HFFc6 (cell line): ENCODE results near the gene VWA5A. TPM values are rescaled to one million over a fixed set of nuclear protein-coding genes. Genes with fewer than 3 reads are reported as not detected.
A peak's percentile ranks its signal among the peaks of the same experiment; 100 is the strongest.

ENCODE experiments used
- DNase-seq: peaks from one replicate; pipeline ENCODE4 v3.0.0-alpha.2; 2018
- H3K27ac Mint-ChIP-seq: 2 replicates; pipeline ENCODE4 v1.8.0; 2020; ENCODE audit warnings: mild to moderate bottlenecking, mixed read lengths
- H3K27me3 Mint-ChIP-seq: 2 replicates; pipeline ENCODE4 v1.8.0; 2021; ENCODE audit warnings: mild to moderate bottlenecking, moderate library complexity, mixed read lengths; ENCODE audit not compliant: insufficient read depth
- H3K36me3 Mint-ChIP-seq: 2 replicates; pipeline ENCODE4 v1.8.0; 2021; ENCODE audit warnings: low read depth, mixed read lengths
- H3K4me1 Mint-ChIP-seq: 2 replicates; pipeline ENCODE4 v1.8.0; 2020; ENCODE audit warnings: low read depth, mixed read lengths
- H3K4me3 Mint-ChIP-seq: 2 replicates; pipeline ENCODE4 v1.8.0; 2020; ENCODE audit warnings: mild to moderate bottlenecking, moderate library complexity, mixed read lengths
- H3K9me3 Mint-ChIP-seq: 2 replicates; pipeline ENCODE4 v1.8.0; 2020; ENCODE audit warnings: mild to moderate bottlenecking, mixed read lengths
- CTCF ChIP-seq: fragments of 200-600 bp; sonication (generic); IDR thresholded peaks from 2 replicates; pipeline ENCODE4 v1.5.0; 2021; ENCODE audit warnings: antibody characterized with exemption, mild to moderate bottlenecking
- total RNA-seq, 6 experiments: library from RNA; stranded (reverse); fragmentation: NEBNext Ultra II Directional; extraction: Animal tissue kit (Norgen Biotek cat#: 25700); gene quantifications; 2 replicates in 1 of 6; 3 replicates in 5 of 6; pipeline ENCODE4 v1.2.3, GENCODE V29; 2021

The VWA5A gene
- total RNA-seq, 6 experiments from 2014 or later: 0.14 TPM; not detected in 5

GRCh38 chr11:124071623-124071948 is 43.7 kb upstream of the VWA5A start:
- H3K36me3 Mint-ChIP-seq: no peaks in the 10 kb centered on the region
- peak overlapping the region; percentile 44; the same call in 1 of the 2 replicates for H3K4me3 Mint-ChIP-seq
- peaks cover 7% of the 10 kb centered on the region; the same call in 1 of the 2 replicates for H3K27me3 Mint-ChIP-seq
- no peaks in the 10 kb centered on the region for H3K9me3 Mint-ChIP-seq
- TF ChIP-seq CTCF: peak; percentile 51
- peaks cover 9% of the 10 kb centered on the region; the same call in 1 of the 2 replicates for H3K4me1 Mint-ChIP-seq
- no peak for DNase-seq
- no peak overlapping the region for H3K27ac Mint-ChIP-seq

GRCh38 chr11:124072147-124072546 is 43.1 kb upstream of the VWA5A start:
- TF ChIP-seq CTCF: no peak
- DNase-seq: no peak
- Mint-ChIP-seq H3K27ac (no peak overlapping the region), H3K4me3 (no peak overlapping the region), H3K27me3 (peaks cover 9% of the 10 kb centered on the region; the same call in 1 of the 2 replicates), H3K4me1 (peaks cover 9% of the 10 kb centered on the region; the same call in 1 of the 2 replicates), H3K36me3 (no peaks in the 10 kb centered on the region), H3K9me3 (no peaks in the 10 kb centered on the region)

GRCh38 chr11:124074554-124074953 is 40.7 kb upstream of the VWA5A start:
- no peak overlapping the region for H3K4me3 Mint-ChIP-seq
- no peak for DNase-seq
- H3K9me3 Mint-ChIP-seq: no peaks in the 10 kb centered on the region; the same call in 1 of the 2 replicates
- H3K4me1 Mint-ChIP-seq: peaks cover 6% of the 10 kb centered on the region; the same call in 1 of the 2 replicates
- TF ChIP-seq CTCF: no peak
- no peaks in the 10 kb centered on the region for H3K36me3 Mint-ChIP-seq
- H3K27me3 Mint-ChIP-seq: peaks cover 12% of the 10 kb centered on the region
- H3K27ac Mint-ChIP-seq: no peak overlapping the region

GRCh38 chr11:124075492-124075840 is 39.8 kb upstream of the VWA5A start:
- H3K4me1 Mint-ChIP-seq: no peaks in the 10 kb centered on the region
- H3K4me3 Mint-ChIP-seq: no peak overlapping the region
- no peak for DNase-seq
- no peak for TF ChIP-seq CTCF
- H3K36me3 Mint-ChIP-seq: no peaks in the 10 kb centered on the region
- H3K27me3 Mint-ChIP-seq: peaks cover 12% of the 10 kb centered on the region
- no peak overlapping the region for H3K27ac Mint-ChIP-seq
- no peaks in the 10 kb centered on the region; the same call in 1 of the 2 replicates for H3K9me3 Mint-ChIP-seq

GRCh38 chr11:124075841-124076651 is 39.2 kb upstream of the VWA5A start:
- peaks cover 12% of the 10 kb centered on the region for H3K27me3 Mint-ChIP-seq
- DNase-seq: no peak
- no peak for TF ChIP-seq CTCF
- H3K4me3 Mint-ChIP-seq: peak overlapping the region; percentile 60
- H3K4me1 Mint-ChIP-seq: no peaks in the 10 kb centered on the region
- H3K9me3 Mint-ChIP-seq: no peaks in the 10 kb centered on the region; the same call in 1 of the 2 replicates
- H3K36me3 Mint-ChIP-seq: no peaks in the 10 kb centered on the region
- no peak overlapping the region for H3K27ac Mint-ChIP-seq
